Measurements from ENCODE around the gene PSMB2.
A peak's percentile ranks its signal among the peaks of the same experiment; 100 is the strongest.
"Not testable (repeated sequence)": the region's sequence is repeated elsewhere in the genome, so short reads cannot be mapped to it uniquely, and the experiment has no call there.

Gene PSMB2

DNA sequence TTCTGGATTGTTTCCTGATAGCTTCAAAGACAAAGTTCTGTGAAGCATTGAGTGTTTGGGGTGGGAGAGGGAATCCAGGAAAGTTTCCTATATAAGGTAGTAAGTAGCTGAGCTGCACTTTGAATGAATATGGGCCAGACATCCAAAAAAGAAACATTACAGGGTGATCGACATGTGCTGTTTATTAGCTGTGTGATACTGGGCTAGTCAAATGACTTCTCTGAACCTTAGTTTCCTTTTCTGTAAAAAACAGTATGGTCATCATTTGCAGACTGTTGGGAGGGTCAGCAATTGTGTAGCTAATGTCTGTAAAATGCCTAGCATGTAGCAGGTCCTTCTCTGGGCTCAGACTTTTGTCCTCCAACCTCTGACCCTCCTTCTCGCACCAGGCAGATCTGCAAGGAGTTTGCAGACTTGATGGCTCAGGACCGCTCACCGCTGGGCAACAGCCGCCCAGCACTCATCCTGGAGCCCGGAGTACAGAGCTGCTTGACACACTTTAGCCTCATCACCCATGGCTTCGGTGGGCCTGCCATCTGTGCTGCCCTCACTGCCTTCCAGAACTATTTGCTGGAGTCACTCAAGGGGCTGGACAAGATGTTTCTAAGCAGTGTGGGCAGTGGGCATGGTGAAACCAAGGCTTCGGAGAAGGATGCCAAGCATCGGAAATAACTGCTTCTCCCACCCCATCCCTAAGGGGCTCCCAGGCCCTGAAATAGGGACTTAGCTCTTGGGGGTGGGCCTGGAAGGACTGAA lies 47.1 kb downstream of the PSMB2 start:
- no peak for DNase-seq (ENCODE audit: low read depth, low spot score)

DNA sequence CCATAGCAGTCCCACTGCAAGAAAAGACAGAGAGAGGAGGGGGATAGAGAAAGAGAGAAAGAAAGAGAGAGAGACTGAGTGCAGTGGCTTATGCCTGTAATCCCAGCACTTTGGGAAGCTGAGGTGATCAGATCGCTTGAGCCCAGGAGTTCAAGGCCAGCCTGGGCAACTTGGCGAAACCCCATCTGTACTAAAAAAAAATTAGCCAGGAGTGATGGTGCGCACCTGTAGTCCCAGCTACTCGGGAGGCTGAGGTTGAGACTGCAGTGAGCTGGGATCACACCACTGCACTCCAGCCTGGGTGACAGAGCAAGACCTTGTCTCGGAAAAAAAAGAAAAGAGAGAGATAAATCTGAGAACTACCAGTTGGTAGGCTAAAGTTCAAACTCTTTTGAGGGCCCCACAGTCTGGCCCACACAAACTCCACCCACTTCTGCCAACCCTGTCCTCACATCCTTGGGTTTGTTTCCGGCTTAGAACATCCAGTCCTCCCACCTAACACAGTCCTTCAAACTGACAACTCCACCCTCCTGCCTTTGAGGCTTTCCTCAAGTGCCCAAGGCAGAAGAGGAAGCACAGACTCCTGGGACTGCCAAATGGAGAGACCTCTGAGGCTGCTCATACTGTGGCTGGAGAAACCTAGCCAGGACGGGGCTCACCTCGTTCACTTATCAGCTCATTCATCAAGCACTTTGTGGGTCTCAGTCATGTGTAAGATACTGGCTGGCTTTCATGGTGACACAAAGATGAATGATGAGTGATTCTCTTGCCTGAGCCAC lies 48.1 kb downstream of the PSMB2 start:
- no peak for DNase-seq (ENCODE audit: low read depth, low spot score)

DNA sequence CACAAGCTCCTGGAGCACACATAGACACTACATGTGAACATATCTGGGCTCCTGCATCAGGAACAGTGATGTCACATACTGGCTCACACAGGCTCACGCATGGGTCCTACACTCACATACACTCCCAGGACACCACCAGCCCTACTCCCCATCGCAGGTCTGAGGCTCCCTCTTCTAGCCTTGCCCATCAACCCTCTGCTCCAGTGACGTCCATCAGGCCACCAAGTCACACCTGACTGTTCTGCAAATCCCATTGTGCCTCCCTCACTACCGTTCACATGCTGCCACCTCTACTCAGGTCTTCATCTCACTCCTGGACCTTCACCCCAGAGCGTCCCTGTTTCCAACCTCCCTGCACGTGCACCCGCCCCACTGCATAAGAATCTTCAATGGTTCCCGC lies 50.1 kb downstream of the PSMB2 start:
- no peak for DNase-seq (ENCODE audit: low read depth, low spot score)

DNA sequence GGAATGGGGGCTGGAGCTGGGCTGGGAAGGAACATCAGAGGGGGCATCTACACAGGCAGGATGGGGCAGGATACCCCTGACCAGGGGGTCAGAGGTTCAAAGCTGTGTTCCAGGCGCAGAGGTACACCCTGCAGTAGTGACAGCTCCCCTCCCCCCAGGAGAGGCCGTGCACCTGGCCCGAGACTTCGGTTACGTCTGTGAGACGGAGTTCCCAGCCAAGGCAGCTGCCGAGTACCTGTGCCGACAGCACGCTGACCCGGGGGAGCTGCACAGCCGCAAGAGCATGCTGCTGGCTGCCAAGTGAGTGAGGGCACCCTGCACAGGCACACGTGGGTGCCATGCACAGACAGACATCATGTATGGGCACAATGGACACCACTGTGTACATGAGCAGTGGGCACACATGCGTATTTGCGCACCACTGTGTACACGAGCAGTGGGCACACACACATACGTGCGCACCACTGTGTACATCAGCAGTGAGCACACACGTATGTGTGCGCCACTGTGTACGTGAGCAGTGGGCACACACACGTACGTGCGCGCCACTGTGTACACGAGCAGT lies 50.8 kb downstream of the PSMB2 start:
- no peak for DNase-seq (ENCODE audit: low read depth, low spot score)

DNA sequence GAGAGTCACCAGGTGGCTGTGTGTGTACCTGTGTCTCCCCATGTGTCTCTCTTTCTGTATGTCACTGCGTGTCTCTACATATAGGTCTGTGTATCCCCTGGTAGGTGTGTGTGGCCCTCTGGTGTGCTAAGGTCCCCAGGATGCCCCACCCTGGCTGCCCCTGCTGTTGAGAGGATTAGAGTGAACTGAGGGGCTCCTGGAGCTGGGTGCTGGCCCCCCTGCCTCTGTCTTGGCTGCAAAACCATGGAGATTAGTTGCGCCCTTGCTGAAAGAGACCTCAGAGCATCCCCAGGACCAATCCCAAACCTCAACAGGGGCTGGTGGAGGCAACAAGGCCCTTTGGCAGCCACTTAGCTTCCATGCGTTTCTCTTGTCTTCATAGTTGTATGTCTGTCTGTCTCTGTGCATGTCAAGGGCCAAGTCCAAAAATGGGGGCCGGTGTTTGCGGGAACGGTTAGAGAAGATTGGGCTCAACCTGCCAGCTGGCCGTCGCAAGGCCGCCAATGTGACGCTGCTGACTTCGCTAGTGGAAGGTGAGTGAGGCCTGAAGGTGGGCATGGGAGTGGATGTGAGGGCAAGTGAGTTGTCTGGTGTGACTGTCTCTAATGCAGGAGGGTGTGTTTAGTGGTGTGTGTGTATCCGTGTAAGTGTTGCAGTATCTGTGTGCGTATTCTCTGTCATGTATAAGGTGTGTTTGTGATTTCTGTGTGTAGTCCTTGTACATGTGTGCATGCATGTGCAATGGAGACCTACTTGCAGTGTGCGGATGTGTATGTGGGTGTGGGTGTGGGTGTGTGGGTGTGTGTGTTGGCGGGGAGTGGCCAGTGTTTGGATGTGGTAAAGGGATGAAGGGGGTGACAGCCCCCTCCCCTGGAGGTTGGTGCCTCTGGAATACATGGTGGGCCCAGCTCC lies 51.6 kb downstream of the PSMB2 start:
- DNase-seq (ENCODE audit: low read depth, low spot score), result no peak

DNA sequence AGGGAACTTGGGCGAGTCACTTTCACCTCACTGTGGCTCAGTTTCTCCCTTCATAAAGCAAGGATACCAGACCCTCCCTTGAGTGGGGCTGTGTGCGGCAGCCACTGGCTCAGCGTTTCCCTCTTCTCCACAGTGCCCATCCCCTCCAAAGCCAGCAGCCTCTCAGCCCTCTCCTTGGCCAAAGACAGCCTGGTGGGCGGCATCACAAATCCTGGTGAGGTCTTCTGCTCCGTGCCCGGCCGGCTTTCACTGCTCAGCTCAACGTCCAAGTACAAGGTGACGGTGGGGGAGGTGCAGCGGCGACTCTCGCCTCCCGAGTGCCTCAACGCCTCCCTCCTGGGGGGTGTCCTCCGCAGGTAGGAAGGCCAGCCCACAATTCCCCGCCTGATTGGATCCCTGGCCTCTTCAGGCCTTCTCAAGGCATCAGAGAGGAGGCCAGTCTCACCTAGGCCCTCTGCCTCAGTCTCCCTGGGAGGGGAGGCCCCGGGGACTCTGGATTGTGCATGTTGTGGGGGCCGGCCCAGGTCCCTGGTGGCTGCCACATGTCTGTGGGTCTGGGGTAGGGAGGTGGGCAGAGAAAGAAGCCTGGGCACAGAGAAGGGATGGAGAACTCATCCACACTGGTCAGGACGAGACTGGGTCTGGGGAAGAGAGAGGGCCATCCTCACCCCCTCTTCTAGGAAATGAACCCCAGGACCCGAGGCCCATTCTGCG lies 53.0 kb downstream of the PSMB2 start:
- DNase-seq (ENCODE audit: low read depth, low spot score), result no peak

DNA sequence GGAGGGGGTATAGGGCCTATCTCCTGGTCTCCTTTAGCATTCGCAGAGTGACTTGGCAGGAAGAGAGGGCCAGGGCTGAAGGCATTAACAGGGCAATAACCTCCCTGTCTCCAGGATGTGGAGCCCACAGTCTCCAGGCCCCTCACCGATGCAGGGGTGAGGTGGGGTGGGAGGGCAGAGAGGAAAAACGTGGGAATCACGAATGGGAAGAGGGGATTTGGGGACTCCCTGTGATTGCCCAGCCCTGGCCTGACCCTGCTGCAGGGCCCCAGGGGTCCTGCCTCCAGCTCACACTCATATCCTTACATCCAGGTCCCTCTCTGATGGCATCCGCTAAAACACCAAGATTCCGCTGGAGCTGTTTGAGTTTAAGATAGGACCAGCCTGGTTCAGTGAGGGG lies 53.6 kb downstream of the PSMB2 start:
- no peak for DNase-seq (ENCODE audit: low read depth, low spot score)

DNA sequence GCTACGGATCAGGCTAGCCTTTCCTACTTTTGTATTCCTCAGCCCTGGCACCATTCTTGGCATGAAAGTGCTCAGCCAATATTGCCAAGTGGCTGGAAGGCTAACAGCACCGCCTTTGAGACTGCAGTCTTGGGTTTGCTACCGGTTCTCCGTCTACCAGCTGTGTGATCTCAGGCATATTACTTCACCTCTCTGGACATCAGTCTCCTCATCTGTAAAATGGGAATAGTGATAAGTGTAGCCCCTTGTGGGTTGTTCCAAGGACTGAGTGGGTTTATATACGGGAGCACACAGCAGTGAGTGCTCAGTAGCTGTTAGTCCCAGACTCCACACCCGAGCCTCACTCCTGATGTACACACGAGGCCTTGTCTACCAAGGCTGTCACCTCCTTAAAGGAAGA lies 54.5 kb downstream of the PSMB2 start:
- DNase-seq (ENCODE audit: low read depth, low spot score), result no peak

DNA sequence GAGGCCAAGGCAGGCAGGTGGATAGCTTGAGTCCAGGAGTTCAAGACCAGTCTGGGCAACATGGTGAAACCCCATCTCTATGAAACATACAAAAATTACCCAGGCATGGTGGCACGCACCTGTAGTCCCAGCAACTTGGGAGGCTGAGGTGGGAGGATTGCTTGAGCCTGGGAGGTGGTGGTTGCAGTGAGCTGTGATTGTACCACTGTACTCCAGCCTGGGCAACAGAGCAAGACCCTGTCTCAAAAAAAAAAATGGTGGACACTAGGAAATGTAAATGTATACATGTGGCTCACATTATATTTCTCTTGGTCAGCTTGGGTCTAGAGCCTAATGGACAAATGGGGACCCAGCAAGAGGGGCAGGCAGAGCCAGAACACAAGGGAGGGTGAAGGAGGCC lies 55.5 kb downstream of the PSMB2 start:
- DNase-seq (ENCODE audit: low read depth, low spot score), result not testable (repeated sequence)

DNA sequence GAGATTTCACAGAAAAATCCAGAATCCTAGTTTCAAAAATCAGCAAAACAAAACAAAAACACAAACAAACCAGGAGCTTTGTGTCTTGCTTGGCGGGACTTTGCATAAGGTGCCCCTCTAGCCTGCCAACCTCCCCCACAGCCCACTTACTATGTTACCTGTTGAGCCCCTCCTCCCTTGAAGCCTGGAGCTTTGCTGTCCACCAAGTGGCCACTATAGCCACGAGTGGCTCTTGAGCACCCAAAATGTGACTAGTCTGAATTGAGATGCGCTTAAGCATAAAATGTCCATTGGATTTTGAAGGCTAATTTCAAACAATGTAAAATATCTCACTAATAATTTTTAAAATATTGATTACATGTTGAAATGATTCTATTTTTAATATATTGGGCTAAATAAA lies 56.0 kb downstream of the PSMB2 start:
- no peak for DNase-seq (ENCODE audit: low read depth, low spot score)

DNA sequence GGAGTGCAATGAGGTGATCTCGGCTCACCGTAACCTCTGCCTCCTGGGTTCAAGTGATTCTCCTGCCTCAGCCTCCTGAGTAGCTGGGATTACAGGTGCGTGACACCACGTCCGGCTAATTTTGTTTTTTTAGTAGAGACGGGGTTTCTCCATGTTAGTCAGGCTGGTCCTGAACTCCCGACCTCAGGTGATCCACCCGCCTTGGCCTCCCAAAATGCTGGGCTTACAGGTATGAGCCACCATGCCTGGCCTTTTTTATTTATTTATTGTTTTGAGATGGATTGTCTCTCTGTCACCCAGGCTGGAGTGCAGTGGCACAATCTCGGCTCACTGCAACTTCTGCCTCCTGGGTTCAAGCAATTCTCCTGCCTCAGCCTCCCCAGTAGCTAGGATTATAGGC lies 59.7 kb downstream of the PSMB2 start:
- DNase-seq (ENCODE audit: low read depth, low spot score), result not testable (repeated sequence)

DNA sequence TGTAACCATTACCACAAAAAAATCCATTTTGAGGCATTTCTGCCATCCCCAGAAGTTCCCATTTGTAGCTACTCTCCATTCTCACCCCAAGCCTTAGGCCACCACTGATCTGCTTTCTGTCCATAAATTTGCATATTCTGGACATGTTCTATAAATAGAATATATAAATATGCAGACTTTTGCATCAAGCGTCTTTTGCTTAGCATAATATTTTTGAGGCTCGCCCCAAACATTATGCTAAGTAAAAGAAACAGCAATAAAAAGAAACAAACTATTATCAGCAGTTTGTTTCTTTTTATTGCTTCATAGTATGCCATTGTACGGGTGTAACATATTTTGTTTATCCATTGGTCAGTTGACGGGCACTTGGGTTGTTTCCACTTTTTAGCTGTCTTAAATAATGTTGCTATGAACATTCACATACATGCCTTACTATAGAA lies 60.4 kb downstream of the PSMB2 start:
- no peak for DNase-seq (ENCODE audit: low read depth, low spot score)

DNA sequence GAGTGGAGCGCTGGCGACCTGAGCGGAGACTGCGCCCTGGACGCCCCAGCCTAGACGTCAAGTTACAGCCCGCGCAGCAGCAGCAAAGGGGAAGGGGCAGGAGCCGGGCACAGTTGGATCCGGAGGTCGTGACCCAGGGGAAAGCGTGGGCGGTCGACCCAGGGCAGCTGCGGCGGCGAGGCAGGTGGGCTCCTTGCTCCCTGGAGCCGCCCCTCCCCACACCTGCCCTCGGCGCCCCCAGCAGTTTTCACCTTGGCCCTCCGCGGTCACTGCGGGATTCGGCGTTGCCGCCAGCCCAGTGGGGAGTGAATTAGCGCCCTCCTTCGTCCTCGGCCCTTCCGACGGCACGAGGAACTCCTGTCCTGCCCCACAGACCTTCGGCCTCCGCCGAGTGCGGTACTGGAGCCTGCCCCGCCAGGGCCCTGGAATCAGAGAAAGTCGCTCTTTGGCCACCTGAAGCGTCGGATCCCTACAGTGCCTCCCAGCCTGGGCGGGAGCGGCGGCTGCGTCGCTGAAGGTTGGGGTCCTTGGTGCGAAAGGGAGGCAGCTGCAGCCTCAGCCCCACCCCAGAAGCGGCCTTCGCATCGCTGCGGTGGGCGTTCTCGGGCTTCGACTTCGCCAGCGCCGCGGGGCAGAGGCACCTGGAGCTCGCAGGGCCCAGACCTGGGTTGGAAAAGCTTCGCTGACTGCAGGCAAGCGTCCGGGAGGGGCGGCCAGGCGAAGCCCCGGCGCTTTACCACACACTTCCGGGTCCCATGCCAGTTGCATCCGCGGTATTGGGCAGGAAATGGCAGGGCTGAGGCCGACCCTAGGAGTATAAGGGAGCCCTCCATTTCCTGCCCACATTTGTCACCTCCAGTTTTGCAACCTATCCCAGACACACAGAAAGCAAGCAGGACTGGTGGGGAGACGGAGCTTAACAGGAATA lies 64.0 kb downstream of the PSMB2 start:
- peak; percentile 24 for DNase-seq (ENCODE audit: low read depth, low spot score)

DNA sequence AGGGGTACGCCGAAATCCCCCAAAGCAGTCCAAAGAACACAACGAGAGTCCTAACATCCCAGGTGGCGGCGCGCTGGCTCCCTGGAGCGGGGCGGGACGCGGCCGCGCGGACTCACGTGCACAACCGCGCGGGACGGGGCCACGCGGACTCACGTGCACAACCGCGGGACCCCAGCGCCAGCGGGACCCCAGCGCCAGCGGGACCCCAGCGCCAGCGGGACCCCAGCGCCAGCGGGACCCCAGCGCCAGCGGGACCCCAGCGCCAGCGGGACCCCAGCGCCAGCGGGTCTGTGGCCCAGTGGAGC lies 64.6 kb downstream of the PSMB2 start:
- DNase-seq (ENCODE audit: low read depth, low spot score), result not testable (repeated sequence)

DNA sequence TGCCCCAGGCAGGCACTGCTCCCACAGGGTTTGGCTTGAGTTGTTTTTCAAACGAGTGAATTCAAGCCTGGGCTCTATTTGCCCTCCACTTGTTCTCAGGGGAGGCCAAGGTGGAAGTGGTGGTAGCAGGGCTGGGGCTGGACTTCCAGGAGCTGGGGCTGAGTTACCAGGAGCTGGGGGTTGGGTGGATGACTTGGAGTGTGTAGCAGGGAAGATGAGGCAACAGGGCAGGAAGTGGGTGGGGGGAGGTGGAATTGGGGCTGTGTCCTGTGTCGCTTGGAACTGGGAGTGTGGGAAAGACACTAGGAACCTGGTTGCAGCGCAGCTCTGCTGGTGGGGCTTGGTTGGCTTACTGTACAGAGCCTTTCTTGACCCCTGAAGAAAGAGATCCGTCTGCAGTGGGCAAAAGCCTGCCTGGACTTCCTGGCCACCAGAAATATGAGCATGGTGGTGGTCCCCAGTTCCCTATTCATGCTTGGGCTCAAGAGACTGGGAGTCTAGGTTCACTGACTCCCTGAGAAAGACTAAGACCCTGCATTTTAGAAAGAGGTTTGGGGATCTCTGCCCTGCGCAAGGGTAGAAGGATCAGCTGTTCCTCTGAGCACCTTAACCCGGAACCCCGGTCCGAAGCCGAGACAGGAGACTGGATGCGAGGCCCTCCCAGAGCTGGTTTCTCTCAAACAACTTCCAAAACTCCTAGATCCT lies 65.1 kb downstream of the PSMB2 start:
- no peak for DNase-seq (ENCODE audit: low read depth, low spot score)

DNA sequence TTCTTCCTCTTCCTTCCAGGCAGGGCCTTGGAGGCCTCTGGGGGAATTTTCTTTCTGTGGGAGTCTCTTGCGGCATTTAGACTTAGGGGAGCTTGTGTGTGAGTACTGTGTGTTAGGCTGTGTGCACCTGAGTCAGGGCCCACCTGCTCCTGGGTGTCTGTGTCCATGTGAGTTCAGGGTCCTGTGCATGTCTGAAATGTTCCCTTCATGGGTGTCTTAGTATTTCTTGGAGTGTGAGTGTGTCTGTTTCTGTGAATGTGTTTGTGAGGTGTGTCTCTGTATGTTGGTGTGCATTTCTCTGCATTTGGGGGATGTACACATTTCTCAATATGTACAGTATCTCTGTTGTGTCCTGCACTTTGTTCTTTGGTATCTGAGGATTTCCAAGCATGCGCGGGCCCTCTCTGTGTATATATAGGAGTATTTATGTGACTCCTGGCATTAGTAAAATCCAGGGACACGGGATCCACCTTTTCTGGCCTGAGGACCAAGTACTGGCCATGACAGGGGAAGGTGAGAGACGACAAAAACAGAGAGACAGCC lies 65.8 kb downstream of the PSMB2 start:
- DNase-seq (ENCODE audit: low read depth, low spot score), result no peak

DNA sequence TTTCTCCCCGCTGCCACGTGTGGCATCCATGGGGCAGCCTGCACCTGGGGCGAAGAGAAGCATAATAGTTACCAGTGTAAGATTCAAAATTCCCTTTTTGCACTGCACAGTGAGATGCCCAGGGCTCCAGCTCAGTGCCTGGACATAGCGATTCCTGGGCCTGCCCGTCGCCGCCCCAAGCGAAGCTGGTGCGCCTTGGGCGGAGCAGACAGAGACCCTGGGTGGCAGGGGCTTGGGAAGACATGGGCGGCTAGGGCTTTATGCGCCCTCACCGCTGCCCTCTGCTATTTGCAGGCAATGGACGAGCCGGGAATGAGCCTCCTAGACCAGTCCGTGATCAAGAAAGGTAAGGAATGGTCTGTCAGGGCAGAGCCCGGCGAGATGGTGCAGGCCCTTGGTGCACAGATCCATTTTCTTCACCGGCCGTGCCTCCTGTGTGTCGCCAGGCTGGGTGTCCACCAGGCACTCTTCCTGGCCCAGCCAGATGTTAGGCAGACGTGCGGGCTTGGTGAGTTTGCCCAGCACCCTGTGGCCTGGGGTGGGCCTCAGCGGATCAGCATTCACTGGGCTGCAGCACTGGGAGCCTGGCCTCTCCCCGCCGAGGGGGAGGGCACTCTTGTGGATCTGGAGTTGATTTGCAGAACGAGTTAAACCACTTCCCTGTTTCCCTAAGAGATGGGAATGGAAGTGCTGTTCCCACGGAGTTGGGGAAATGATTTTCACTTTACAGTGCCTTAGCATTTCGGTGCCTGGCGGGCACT lies 66.5 kb downstream of the PSMB2 start:
- DNase-seq (ENCODE audit: low read depth, low spot score), result no peak

DNA sequence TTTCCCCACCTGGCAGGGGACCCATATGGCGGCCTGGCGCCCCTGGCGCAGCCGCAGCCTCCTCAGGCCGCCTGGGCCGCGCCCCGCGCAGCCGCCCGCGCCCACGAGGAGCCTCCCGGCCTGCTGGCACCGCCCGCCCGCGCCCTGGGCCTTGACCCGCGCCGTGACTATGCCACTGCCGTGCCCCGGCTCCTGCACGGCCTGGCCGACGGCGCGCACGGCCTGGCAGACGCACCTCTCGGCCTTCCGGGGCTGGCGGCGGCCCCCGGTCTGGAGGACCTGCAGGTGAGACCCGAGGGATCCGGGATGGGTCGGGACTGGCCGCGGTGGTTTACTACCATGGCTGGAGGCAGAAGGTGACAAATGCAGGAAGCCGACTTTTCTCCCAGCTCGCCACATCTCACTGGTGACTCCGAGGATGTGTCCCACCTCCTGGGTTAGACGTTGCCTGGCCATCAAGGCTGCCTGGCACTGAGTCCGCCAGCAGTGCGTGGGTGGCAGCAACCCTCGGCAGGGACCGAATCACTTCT lies 67.1 kb downstream of the PSMB2 start:
- DNase-seq (ENCODE audit: low read depth, low spot score), result no peak
